HG03097 (cell line): ENCODE results near the gene MSN.
A peak's percentile ranks its signal among the peaks of the same experiment; 100 is the strongest.
"Not testable (repeated sequence)": the region's sequence is repeated elsewhere in the genome, so short reads cannot be mapped to it uniquely, and the experiment has no call there.

ENCODE experiments used
- ATAC-seq: cut with Tn5 transposase; IDR thresholded peaks from one replicate; pipeline ENCODE4 v1.9.1; 2021; ENCODE audit not compliant: unreplicated experiment, low FRiP score

Gene MSN

DNA sequence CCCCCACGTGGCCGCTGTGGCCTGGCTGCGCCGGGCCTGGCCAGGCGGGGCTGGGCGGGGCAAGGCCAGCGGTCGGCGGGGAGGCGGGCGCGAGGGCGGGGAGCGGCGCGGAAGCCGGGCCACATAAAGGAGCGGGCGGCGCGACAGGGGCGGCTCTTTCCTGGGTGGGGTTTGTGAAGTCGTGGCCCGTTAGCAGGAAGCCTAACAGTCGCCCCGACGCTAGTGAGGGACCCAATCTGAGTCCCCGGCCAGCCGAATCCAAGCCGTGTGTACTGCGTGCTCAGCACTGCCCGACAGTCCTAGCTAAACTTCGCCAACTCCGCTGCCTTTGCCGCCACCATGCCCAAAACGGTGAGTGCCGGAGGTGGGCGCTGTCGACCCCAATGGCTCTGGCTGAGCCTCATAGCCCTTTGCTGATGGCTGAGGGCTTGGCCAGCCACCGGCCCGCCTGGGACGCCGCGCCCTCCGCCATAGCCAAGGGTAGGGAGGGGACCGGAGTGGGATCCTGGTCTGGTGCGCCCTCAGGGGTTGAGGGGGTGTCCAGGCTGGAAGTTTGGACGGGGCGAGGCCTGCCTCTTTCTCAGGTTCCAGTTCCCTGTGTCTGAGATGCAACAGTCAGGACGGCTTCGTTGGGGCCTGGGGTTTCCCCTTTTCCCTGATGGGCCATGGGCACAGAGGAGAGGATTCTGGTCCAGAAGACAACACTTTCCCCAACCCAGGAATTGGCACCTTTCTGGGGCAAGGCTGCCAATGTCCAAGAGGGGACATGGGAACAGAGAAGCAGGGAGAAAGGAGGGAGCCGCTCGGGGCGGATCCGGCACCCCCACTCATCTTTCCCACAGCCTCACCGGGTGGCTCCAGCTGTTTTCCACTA lies at the start of gene MSN:
Gene MSN (plus strand): TSS at position 152 of the 874 bp plus-strand sequence. CDS start 188 bp downstream, at position 340.
- ATAC-seq: peak; percentile 60

DNA sequence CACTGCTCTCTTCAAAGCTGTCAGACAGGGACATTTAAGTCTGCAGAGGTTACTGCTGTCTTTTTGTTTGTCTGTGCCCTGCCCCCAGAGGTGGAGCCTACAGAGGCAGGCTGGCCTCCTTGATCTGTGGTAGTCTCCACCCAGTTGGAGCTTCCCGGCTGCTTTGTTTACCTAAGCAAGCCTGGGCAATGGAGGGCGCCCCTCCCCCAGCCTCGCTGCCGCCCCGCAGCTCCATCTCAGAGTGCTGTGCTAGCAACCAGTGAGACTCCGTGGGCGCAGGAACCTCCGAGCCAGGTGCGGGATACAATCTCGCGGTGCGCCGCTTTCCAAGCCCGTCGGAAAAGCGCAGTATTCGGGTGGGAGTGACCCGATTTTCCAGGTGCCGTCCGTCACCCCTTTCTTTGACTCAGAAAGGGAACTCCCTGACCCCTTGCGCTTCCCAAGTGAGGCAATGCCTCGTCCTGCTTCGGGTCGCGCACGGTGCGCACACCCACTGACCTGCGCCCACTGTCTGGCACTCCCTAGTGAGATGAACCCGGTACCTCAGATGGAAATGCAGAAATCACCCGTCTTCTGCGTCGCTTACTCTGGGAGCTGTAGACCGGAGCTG lies 47.3 kb upstream of the MSN start:
- ATAC-seq: not testable (repeated sequence)

DNA sequence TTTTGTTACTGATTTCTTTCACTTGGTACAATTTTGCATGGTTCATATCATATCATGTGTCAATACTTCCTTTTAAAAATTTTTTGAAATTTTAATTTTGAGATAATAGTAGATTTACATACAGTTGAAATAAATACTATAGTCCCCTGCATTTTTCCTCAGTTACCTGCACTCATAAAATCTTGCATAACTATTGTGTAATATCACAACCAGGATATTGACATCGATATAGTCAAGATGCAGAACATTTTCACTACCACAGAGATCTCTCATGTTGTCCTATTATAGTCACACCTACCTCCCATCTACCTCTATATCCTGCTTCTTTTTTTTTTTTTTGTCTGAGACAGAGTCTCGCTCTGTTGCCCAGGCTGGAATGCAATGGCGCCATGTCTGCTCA lies 36.7 kb upstream of the MSN start:
- ATAC-seq: no peak

DNA sequence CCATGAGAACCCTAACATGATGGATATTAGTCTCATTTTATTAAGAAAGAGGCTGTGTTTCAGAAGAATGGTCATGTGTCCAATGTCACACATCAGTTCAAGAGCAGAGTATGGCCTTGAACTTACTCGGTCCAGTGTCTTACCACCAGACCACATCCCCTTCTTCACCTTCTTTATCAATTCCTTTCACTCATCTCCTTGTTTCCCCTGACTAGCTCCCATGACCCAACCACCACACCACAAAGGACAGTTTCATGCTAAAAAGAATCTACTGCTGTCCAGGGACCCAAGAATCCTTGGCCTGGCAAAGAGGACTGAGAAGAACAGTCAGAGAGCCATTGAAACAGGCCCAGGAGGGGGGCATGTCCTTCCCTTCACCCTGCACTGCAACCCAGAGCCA lies 33.6 kb upstream of the MSN start:
- ATAC-seq: no peak

DNA sequence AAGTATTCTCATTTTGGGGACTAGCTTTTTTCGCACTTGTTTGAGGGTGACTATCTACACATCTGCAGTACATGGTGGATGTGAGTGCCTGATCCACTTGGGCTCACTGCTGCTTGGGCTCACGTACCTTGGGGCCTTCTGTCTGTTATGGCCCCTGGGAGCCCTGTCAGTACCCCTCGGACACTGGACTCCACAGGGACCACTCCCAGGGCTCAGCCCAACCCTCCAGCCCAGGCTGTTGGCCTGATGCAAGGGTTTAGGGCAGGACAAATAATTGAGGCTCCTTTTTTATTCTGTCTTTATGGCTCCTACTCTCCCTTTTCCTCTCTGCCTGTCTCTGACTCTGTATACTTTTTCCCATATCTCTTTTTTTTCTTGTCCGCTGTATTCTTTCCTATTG lies 32.7 kb upstream of the MSN start:
- no peak for ATAC-seq

DNA sequence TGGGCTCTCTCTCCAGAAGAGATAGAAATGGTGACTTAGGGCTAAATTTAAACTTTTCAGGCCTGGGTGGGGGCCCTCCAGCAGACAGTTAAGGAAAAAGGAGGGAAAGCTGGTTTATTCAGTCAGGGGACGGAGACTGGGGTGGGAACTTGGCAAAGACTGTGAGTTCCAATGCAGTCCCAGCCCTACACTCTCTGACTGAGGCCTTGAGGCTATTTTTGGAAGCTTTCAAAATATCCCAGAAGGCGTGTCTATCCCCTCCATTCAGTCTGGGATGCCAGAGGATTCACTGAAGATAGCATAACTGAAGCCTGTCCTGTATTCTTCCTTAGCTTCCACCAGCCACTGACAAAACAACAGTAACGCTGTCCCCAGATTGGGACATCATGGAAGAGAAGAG lies 32.1 kb upstream of the MSN start:
- ATAC-seq: no peak

DNA sequence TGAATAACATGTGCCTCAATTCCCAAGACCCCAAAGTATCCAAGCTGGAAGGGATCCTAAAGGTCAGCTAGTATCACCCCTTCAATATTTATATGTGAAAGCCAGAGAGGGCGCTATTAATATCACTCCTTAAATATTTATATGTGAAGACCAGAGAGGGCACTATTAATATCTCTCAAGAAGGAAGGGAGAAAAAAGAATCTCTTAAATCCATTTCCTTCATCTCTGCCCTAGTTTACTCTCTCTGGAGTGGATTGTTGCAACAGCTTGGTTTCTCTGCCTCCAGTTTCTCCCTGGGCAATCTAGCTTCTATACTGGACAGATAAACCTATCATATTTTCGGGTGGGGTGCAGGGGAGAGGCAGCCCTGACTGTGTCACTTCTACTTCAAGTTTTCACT lies 31.6 kb upstream of the MSN start:
- ATAC-seq: no peak

DNA sequence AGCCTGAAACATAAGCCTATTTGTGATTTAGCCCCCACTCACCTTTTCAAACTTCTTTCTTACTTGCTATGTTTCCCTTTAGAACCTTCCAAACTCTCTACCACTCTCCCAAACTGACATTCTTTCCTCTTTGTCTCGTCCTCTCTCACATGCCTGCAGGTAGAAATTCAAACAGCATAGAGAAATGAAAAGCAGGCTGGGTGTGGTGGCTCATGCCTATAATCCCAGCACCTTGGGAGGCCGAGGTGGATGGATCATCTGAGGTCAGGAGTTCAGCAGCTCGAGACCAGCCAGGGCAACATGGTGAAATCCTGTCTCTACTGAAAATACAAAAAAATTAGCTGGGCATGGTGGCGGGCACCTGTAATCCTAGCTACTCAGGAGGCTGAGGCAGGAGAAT lies 31.2 kb upstream of the MSN start:
- ATAC-seq: not testable (repeated sequence)

DNA sequence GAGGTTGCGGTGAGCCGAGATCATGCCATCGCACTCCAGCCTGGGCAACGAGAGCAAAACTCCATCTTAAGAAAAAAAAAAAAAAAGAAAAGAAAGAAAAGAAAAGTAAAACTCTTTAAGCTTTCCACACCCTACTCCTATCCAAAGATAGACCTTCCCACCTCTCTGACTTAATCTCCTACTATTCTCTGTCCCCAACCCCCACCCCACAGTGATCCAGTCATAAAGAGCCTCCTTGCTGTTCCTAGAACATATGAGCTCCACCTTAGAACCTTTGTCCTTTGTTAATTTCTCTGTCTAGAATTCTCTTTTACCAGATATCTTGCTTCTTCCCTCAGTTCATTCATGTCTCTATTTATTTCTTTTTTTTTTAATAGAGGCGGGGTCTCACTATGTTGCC lies 30.1 kb upstream of the MSN start:
- no peak for ATAC-seq

DNA sequence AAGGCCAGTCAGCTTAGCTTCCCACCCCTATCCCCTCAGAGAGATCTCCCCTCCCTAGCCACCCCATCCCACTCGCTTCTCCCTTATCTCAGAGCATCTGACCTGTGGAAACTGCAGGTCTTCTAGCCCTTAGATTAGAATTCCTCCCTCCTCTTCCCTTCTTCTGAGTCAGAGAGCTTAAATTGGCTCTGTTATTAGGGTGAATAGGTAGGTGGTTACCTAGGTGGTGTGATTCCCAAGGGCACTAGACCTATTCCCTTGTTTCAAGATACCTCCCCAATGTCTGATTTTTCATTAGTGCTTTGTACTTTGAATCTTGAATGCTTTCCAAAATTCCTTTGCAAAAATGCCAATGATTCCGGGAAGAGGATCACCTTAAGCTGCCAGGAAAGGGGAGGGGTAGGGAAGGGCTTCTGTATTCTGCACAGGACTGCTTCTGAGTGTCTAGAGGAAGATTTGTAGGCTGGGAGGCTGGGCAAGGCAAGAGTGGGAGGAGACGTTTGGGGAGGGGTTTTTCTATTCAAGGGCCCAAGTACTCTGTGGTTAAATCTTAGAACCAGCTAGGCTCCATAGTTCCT lies 24.5 kb upstream of the MSN start:
- no peak for ATAC-seq

DNA sequence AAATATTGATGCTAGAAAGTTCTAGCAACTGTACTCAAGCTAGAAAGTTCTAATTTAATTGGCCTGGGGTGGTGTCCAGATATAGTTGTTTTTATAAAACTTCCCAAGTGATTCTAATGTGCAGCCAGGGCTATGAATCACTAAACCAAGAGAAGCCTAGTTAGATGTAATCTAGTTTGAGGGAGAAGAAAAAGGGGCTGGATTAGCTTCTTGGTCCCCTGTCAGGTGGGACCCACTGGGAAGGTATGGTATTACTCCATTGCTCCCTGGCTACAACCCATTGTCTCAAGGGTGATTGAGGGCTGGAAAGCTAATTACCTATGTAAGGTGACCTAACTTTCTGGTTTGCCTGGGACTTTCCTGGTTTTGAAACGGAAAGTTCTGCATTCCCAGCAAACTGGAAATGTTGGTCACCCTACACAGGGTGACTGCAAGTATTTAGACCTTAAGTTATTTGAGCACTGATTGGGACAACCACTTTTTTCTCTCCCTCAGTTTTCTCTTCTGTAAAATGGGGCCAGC lies 23.9 kb upstream of the MSN start:
- no peak for ATAC-seq

DNA sequence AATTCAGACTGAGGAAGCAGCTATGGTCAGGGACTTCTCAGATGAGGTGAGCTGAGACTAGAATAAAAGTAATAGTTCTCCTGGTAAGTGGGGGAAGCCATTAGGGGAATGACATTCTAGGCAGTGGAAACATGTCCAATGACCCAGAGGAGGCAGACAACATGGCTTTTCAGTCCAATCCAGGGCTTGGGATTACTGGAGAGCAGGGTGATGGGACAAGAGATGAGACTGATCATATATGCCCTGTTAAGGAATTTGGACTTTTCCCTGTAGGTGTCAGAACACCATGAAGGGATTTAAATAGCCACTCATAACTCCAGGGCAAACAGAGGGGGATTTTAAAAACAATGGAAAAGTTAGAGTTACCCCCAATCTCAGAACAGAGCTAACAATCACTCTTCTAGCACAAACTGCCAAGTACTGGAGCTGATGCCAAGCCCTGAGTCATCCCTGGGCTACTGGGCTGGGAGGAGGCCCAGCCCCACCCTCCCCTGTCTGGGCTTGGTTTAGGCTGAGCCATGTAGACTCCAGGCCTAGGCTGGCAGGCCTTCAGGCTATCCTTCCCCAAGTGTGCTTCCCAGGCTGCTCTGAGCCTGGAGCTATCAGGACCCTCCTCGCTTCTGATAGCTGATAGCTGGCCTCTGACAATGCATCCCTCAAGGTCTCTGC lies 22.7 kb upstream of the MSN start:
- no peak for ATAC-seq

DNA sequence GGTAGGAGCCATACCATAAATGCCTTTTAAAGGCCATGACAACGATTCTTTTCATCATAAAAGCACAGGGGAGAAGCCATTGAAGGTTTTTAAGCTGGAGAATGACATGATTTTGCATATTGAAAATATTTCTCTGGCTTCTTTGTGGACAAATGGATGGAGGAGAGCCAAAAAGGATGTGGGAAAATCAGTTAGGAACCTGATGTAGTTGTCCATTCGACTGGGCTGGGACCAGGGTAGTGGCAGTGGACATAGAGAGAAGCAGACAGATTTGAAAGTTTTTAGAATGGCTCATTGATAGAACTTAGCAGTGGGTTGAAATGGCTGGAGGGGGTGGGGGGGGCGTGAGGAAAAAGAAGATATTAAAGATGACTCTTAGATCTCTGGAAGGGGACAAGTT lies 19.7 kb upstream of the MSN start:
- ATAC-seq: no peak

DNA sequence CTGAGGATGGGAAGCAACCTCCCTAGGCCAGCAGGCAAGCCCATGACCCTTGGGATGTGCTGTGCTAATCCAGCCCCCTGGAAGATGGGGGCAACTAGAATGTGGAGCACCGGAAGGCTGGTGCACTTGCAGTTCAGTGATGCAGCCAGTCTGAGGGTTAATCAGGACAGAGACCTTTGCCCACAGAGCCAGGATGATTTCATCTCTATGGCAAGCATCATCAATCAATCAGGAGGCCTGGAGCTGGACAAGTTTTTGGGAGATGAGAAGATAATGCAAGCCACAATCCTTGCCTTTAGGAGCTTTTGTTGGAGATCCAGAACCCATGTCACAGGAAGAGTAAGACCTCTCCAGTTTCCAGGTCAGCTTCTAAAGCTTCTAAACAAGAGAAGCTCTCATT lies 15.4 kb upstream of the MSN start:
- no peak for ATAC-seq

DNA sequence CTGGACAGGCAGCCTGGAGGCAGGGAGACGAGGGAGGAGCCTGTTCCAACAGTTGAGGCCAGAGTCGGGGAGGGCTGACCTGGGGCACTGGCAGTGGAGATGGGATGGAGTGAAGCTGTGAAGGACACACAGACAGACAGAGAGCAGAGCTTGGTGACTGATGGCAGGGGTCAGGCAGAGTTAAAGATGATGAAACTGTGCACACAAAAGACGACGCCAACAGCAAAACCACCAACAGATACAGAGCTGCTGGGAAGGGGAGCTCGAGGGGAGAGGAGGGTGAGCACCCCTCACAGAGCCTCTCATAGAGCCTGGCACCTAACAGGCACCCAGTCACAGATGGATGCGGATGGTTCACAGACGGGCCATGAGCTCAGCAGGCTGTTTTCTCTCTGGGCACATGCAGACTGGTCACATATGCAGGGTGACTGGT lies 10.4 kb upstream of the MSN start:
- not testable (repeated sequence) for ATAC-seq

DNA sequence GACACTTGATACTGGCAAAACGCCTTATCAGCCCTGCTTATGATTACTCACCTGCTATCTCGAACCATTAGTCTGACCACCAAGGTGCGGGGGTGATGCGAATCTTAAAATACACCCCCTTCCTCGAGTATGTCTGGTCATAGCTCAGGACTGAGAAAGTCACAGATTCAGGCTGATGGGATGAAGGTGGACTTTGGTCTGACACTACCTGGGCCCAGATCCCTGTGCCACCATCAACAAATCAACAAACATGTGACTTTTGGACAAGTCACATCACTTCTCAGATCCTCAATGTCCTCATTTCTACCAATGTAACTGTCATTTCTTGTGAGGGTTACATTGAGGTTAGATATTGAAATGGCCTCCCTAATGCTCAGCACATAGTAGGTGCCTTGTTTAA lies 9.8 kb upstream of the MSN start:
- ATAC-seq: no peak

DNA sequence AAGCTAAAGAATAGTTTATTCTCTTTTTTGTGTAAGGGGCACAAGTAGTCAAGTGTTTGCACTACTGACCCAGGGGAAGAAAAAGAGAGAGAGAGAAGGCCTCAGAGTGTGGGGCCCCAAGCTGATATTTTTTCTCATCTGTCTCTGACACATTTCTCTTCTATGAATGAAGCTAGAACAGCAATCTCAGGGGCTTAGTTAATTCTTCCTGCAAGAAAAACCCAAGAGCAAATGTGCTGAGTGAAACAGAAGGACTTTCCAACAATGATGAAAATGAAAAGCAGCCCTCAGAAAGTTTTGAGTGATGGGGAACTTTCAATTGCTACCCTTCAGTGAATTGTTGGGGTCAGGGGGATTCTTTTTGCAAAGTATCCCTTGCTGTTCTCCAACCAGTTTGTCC lies 9.2 kb upstream of the MSN start:
- ATAC-seq: no peak

DNA sequence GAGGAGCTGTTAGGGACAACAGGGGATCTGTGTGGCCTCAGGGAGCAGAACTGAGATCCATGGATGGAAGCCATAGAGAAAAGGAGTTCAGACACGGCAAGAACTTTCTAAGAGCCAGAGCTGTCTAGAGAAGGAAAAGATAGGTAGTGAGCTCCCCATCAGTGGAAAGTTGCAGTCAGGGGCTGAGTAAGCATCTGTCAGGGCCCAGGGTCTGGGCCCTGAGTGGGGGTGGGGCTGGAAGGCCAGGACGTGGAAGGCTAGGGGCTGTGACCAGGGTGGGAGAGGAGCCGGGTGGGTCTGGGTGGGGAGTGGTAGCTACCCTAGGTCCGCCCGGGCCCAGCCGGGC lies 324 bp upstream of the MSN start:
- no peak for ATAC-seq

DNA sequence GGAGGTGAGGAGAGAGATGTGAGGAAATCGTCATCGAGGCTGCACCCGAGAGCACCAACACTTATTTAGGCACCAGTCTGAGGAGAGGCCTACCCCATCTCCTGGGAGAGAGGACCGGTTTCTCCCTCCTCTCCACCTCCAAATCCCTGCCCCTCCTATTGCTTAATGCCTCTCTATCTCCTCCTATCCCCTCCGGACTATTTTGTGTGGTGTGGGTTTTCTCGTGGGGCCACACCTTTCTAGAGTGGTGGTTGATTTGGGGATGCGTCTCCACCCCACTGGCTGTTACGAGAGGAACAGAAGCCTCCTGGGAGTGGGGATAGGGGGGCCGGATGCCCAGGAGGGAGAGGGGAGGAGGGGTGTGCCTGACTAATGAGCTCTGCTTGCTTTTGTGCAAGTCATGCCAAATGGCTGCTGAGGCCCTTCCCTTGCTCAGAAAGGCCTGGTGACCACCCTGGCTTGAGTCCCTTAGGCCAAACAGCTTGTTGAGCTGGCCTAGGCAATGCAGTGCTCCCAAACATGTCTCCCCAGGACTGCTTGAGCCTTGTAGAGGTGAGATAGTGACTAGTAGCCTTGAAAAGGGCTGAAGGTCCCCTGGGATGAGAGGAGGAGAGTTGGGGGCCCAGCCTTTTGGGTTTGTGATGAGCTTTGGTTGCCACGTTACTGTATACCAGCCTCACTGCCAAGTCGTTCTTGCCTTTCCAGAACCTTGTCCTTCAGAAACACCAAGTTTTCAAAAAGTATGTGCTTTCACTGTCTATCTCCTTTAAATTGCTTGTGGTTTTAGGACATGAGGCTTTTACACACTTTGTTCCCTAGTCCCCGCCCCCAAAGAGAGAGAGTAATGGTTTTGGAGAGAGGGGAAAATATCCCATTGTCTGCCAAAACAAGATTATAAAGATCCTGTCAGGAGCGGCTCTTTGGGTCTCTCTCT lies 1.2 kb downstream of the MSN start:
- ATAC-seq: no peak

DNA sequence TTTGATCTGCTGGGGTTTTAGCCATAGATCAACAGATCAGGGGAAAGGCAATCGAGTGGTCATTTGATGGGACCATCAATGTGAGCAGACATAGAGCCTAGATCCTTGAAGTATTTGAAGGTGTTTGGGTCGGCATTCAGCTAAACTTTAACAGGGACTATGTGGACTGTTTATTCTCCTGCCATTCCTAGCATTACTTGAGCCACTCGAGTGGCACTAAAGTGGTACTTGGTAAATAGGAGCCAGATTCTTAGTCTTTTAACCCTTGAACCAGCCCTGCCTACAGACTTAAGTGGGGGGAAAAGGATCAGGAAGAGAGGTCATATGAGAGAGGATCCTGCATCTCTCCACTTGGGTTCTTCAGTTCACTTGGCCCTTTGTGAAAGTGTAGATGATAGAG lies 3.8 kb downstream of the MSN start:
- no peak for ATAC-seq
